Gastrocnemius medialis (tissue), 4 donors: ENCODE measurements around the gene HIVEP3. TPM values are rescaled to one million over a fixed set of nuclear protein-coding genes. Genes with fewer than 3 reads are reported as not detected.
A peak's percentile ranks its signal among the peaks of the same experiment; 100 is the strongest.

Source experiments
- ATAC-seq, 2 donors: fragments of 150-250 bp; one replicate each; pipeline ENCODE4 v1.9.1; 2016
- DNase-seq, 2 donors: peaks; one replicate each; pipeline ENCODE4 v3.0.0-alpha.2; 2019
- H3K27ac ChIP-seq, 4 donors: fragments of 200-600 bp; sonication (generic); 1 replicate in 1 of 4; 2 replicates in 3 of 4; pipeline ENCODE4 v1.5.1; 2016 to 2018; ENCODE audit warnings: mild to moderate bottlenecking in 2 of 4, moderate library complexity in 1 of 4
- H3K27me3 ChIP-seq, 3 donors: fragments of 200-600 bp; sonication (generic) in 2 of 3; 1 replicate in 1 of 3; 2 replicates in 2 of 3; pipeline versions ENCODE4 v1.5.1 to v1.6.0; 2016 to 2019; ENCODE audit warnings: mild to moderate bottlenecking in 1 of 3, moderate library complexity in 1 of 3
- H3K36me3 ChIP-seq, 2 donors: fragments of 200-600 bp; sonication (generic) in 1 of 2; one replicate each; pipeline ENCODE4 v1.5.1; 2017 to 2018
- H3K4me1 ChIP-seq, 2 donors: fragments of 200-600 bp; sonication (generic) in 1 of 2; one replicate each; pipeline ENCODE4 v1.5.1; 2016 to 2017; ENCODE audit warnings: mild to moderate bottlenecking in 2 of 2
- H3K4me3 ChIP-seq, 4 donors: fragments of 200-600 bp; sonication (generic) in 3 of 4; 1 replicate in 1 of 4; 2 replicates in 3 of 4; pipeline ENCODE4 v1.5.1; 2016 to 2019; ENCODE audit warnings: mild to moderate bottlenecking in 2 of 4
- H3K9me3 ChIP-seq, 3 donors: fragments of 200-600 bp; sonication (generic) in 2 of 3; 1 replicate in 1 of 3; 2 replicates in 2 of 3; pipeline ENCODE4 v1.5.1; 2016 to 2019
- POLR2A ChIP-seq, 2 donors: fragments of 450-650 bp; IDR thresholded peaks; one replicate each; pipeline ENCODE4 v1.6.1; 2017; ENCODE audit warnings: antibody characterized with exemption in 2 of 2, mild to moderate bottlenecking in 2 of 2, moderate library complexity in 2 of 2
- in situ Hi-C, 4 donors: fragments of 200-750 bp; cut with MboI; loops; one replicate each; pipeline versions ENCODE4 v1.15.0 to v1.8.0; 2017; ENCODE audit warnings: low sequenced_read_pairs in 4 of 4
- intact Hi-C: fragments of 100-400 bp; cut with DNase I; formaldehyde crosslinking; loops from one replicate; pipeline ENCODE4 v1.15.1; 2023; ENCODE audit warnings: low total_unique reads
- total RNA-seq, 4 donors: library from RNA; depleted of rRNA; stranded (reverse); fragments of >200 nt; gene quantifications; one replicate each; pipeline versions ENCODE4 v1.1.0 to v1.2.3, GENCODE V29; 2016
- TF ChIP-seq, protein P1 (sequence below), 5 experiments: fragments of 450-650 bp in 3 of 5; fragments of 200-600 bp in 2 of 5; sonication (generic) in 2 of 5; IDR thresholded peaks in 4 of 5; conservative IDR thresholded peaks in 1 of 5; 1 replicate in 4 of 5; 2 replicates in 1 of 5; pipeline ENCODE4 v1.5.1; 2016 to 2019; ENCODE audit warnings: antibody characterized with exemption in 5 of 5, mild to moderate bottlenecking in 3 of 5, moderate library complexity in 3 of 5

Gene HIVEP3
- total RNA-seq, 4 donors from 2014 or later: 0.80 to 1.8 (median 1.3) TPM

DNA sequence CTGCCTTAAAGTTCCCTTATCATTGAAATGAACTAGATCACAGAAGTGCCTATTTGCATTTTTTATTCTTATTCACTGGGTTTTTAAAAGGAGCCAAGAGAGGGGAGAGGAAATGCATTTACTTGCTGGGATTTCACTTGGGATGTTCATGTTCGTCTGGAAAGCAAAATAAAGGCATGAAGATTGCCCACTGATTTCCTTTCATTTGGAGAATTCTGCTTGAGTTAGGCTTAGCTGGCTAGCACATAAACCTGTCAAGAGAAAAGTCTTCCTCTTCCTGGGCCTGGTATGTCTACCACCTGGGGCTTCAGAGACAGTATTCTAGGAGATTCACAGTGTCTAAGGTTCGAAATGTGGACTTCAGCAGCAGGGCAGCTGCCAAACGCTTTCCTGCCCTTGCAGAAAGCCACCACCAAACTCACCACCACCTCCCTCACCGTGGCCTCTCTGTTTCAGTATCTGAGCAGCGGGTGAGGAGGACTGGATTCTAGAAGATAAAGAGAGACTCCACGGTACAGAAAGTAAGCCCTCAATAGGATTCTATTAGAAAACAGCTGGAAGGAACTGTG, 44.5 kb downstream of the HIVEP3 start:
- in situ Hi-C loops: no loop called here
- no peak overlapping the region for H3K4me3 ChIP-seq
- peaks cover 30 to 31% of the 10 kb centered on the region in 2 donors for H3K4me1 ChIP-seq
- no peaks in the 10 kb centered on the region for H3K36me3 ChIP-seq
- TF ChIP-seq POLR2A (IDR thresholded peaks at IDR 0.05): no peak
- TF ChIP-seq, protein P1, sequence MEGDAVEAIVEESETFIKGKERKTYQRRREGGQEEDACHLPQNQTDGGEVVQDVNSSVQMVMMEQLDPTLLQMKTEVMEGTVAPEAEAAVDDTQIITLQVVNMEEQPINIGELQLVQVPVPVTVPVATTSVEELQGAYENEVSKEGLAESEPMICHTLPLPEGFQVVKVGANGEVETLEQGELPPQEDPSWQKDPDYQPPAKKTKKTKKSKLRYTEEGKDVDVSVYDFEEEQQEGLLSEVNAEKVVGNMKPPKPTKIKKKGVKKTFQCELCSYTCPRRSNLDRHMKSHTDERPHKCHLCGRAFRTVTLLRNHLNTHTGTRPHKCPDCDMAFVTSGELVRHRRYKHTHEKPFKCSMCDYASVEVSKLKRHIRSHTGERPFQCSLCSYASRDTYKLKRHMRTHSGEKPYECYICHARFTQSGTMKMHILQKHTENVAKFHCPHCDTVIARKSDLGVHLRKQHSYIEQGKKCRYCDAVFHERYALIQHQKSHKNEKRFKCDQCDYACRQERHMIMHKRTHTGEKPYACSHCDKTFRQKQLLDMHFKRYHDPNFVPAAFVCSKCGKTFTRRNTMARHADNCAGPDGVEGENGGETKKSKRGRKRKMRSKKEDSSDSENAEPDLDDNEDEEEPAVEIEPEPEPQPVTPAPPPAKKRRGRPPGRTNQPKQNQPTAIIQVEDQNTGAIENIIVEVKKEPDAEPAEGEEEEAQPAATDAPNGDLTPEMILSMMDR (IDR thresholded peaks at IDR 0.05 in 4 of 5, conservative IDR thresholded peaks at IDR 0.05 in 1 of 5): no peak
- ATAC-seq (no peak), DNase-seq (no peak)
- no peaks in the 10 kb centered on the region for H3K27me3 ChIP-seq
- peak overlapping the region in 2 of 4 donors; percentile 47 to 81 for H3K27ac ChIP-seq
- H3K9me3 ChIP-seq: no peaks in the 10 kb centered on the region
- intact Hi-C loops: no loop called here

GRCh38 chr1:41872074-41872473, 46.6 kb downstream of the HIVEP3 start:
- Histone ChIP-seq H3K27ac (no peak overlapping the region), H3K9me3 (no peaks in the 10 kb centered on the region), H3K4me1 (peaks cover 18 to 25% of the 10 kb centered on the region in 2 donors), H3K4me3 (no peak overlapping the region), H3K27me3 (no peaks in the 10 kb centered on the region), H3K36me3 (no peaks in the 10 kb centered on the region)
- DNase-seq (no peak), ATAC-seq (no peak)
- in situ Hi-C loops: no loop called here
- intact Hi-C loops: no loop called here
- TF ChIP-seq POLR2A (IDR thresholded peaks at IDR 0.05): no peak
- TF ChIP-seq, protein P1 (IDR thresholded peaks at IDR 0.05 in 4 of 5, conservative IDR thresholded peaks at IDR 0.05 in 1 of 5): no peak

GRCh38 chr1:41870076-41870562, 48.6 kb downstream of the HIVEP3 start:
- intact Hi-C loops (no loop called here), in situ Hi-C loops (no loop called here)
- DNase-seq: no peak
- no peaks in the 10 kb centered on the region for H3K9me3 ChIP-seq
- no peak for ATAC-seq
- H3K27me3 ChIP-seq: no peaks in the 10 kb centered on the region
- no peak overlapping the region for H3K4me3 ChIP-seq
- H3K4me1 ChIP-seq: peaks cover 9 to 13% of the 10 kb centered on the region in 2 donors
- TF ChIP-seq, protein P1 (IDR thresholded peaks at IDR 0.05 in 4 of 5, conservative IDR thresholded peaks at IDR 0.05 in 1 of 5): no peak
- TF ChIP-seq POLR2A (IDR thresholded peaks at IDR 0.05): no peak
- no peak overlapping the region for H3K27ac ChIP-seq
- H3K36me3 ChIP-seq: no peaks in the 10 kb centered on the region

DNA sequence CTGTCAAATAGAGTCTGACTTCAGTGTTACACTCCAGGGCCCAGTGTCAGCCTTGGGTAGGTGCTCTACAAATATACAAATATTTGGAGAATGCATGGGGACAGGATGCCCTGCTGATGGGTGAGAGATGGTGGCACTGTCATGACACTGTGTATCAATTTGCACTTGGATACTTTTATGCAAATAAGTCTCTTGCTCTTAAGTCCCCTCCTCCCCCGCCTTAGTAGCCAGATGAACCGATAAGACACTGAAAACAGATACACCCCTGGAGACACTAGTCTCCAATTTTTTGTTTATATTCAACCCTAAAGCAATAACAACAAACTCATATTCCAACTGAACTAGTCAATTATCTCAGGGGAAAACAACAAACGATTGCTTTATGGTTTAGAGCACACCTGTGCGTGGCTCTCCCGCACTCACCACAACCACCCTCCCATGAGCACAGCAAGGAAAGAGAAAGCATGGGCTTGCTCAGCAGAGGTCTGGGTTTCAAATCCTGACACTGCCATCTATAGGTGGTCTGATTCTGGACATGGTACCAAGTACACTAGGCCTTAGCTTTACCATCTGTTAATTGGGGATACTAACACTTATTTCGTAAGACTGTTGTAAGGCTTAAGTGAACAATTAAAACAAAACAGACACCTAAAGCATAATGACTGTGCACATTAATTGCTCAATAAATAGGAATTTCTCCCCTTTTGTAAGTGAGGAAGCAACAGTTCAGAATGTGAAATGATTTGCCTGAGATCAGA, 50.3 kb downstream of the HIVEP3 start:
- Histone ChIP-seq H3K27me3 (no peaks in the 10 kb centered on the region), H3K36me3 (no peaks in the 10 kb centered on the region), H3K9me3 (no peaks in the 10 kb centered on the region), H3K27ac (no peak overlapping the region), H3K4me3 (no peak overlapping the region), H3K4me1 (peaks cover 7 to 8% of the 10 kb centered on the region in 2 donors)
- TF ChIP-seq, protein P1 (IDR thresholded peaks at IDR 0.05 in 4 of 5, conservative IDR thresholded peaks at IDR 0.05 in 1 of 5): peak in 1 of 5 experiments; percentile 17
- TF ChIP-seq POLR2A (IDR thresholded peaks at IDR 0.05): no peak
- no peak for ATAC-seq
- no peak for DNase-seq
- intact Hi-C loops (no loop called here), in situ Hi-C loops (no loop called here)
